Measurements from ENCODE around the gene LTF. TPM values are rescaled to one million over a fixed set of nuclear protein-coding genes. Genes with fewer than 3 reads are reported as not detected.
"Not testable (repeated sequence)": the region's sequence is repeated elsewhere in the genome, so short reads cannot be mapped to it uniquely, and the experiment has no call there.

Gene LTF
- total and polyA plus RNA-seq, 4 experiments from 2014 or later, result not detected

DNA sequence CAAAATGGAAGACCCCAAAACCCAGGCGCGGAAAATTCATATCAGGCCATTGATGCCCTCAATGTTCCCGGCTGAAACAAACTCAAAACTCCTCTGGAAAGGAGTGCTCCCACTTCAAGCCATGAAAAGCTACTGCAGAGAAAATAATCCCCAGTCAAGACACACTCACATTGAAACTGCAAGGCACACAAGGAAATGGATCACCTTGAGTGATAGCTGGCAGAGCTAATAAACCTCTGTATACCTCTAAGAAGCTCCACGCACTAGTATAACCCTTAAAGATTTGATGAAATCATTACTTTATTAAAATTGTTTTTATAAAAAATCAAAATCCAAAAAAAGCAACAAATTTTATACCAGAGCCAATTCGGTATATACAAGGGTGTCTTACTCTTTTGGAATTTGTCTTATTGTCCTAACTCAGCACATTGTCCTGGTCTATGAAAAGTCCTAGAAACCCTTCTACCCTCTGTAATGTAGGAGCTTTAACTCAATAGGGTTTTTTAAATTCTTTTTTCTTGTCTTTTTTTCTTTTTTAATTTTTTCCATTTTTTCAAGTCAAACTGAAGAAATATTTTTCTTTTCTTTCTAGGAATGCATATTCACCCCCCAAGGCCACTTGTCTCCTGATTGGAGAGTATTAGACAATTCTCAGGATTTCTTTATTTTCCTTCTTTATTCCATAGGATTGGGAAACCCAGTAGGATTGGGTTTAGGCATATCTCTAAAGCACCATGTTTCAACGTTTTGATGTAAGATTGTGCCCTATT is 66.3 kb downstream of the LTF start:
- Mint-ChIP-seq H3K4me3 (no peak overlapping the region), H3K27ac (no peak overlapping the region), H3K9me3 (no peaks in the 10 kb centered on the region), H3K27me3 (peaks cover 0 to 3% of the 10 kb centered on the region in 2 donors), H3K4me1 (peaks cover 0 to 3% (median 0%) of the 10 kb centered on the region in 4 donors), H3K36me3 (no peaks in the 10 kb centered on the region)
- H3K27me3 ChIP-seq (ENCODE audit: insufficient read depth, low read length), result no peaks in the 10 kb centered on the region
- H3K9me3 ChIP-seq (ENCODE audit: control insufficient read depth in 1 of 2, low read length in 2 of 2), result no peaks in the 10 kb centered on the region
- intact Hi-C loops (cut with micrococcal nuclease), result no loop called here
- H3K4me1 ChIP-seq (ENCODE audit: insufficient read depth, low read length), result no peaks in the 10 kb centered on the region
- H3K36me3 ChIP-seq (ENCODE audit: insufficient read depth, low read length), result no peaks in the 10 kb centered on the region
- ChIA-PET POLR2A (ENCODE audit: partially characterized antibody) (no interaction called here), CTCF (ENCODE audit: partially characterized antibody) (no interaction called here)
- no peak overlapping the region for H3K27ac ChIP-seq (ENCODE audit: low read depth, low read length)
- no peak overlapping the region for H3K4me3 ChIP-seq (ENCODE audit: low read length in 2 of 2)
- no peak for DNase-seq

DNA sequence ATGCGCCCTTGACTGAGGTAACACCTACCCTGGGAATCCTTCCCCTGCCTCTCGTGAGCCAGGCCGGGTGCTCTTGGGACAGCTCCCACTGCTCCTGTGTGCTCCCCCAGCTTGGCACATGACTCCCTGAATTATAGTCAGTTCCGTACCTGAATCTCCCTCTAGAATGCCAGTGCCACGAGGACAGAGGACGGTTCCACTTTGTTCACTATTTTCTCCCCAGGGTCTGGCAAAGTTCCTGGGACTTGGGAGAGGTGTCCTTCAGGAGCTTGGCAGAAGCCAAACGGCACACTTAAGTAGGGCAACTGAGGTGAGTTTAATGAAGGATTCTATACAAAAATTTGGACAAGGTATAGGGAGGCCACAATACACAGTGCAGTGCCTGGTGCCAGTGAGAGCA is 67.6 kb downstream of the LTF start:
- intact Hi-C loops (cut with micrococcal nuclease), result no loop called here
- Histone ChIP-seq H3K36me3 (ENCODE audit: insufficient read depth, low read length) (no peaks in the 10 kb centered on the region), H3K9me3 (ENCODE audit: control insufficient read depth in 1 of 2, low read length in 2 of 2) (no peaks in the 10 kb centered on the region), H3K4me3 (ENCODE audit: low read length in 2 of 2) (no peak overlapping the region), H3K4me1 (ENCODE audit: insufficient read depth, low read length) (no peaks in the 10 kb centered on the region), H3K27ac (ENCODE audit: low read depth, low read length) (no peak overlapping the region), H3K27me3 (ENCODE audit: insufficient read depth, low read length) (no peaks in the 10 kb centered on the region)
- Mint-ChIP-seq H3K36me3 (no peaks in the 10 kb centered on the region), H3K4me1 (peaks cover 0 to 3% (median 0%) of the 10 kb centered on the region in 4 donors), H3K27me3 (no peaks in the 10 kb centered on the region), H3K27ac (no peak overlapping the region), H3K4me3 (no peak overlapping the region), H3K9me3 (no peaks in the 10 kb centered on the region)
- CTCF ChIA-PET (ENCODE audit: partially characterized antibody), result no interaction called here
- POLR2A ChIA-PET (ENCODE audit: partially characterized antibody), result no interaction called here
- DNase-seq, result no peak

DNA sequence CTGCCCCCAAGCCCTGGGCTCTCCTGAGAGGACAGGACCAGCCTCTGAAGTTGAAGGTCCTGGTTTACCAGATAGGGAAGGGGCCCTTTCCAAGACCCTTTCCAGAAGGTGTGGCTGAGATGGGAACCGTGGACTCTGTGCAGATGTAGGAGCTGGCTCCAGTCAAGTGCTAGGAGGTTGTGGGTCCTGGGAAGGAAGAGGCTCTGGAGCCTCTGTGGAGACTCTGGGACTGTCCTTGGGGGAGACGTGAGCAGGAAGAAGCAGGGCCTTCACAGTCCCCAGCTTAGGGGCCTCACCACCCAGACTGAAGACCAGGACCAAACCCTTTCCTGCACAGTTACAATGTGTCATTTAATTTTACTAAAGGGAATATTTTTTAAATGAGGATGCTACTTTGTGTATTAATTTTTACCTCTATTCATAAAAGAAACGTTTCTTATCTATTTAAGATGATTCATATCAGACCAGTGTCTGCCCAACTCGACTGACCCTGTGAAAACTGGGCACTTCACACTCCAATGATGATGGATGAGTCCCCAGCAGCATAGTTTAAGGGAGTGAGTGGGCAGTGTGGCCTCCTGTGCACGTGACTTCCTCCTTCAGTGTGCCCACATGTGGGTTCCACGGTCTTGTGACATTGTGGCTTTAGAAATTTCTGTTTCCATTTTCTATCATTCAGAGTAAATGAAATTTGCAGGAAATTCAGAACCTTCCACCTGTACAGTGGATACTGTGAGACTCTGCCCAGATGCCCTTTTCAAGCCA is 68.8 kb downstream of the LTF start:
- no peak for DNase-seq
- Mint-ChIP-seq H3K27me3 (no peaks in the 10 kb centered on the region), H3K36me3 (no peaks in the 10 kb centered on the region), H3K9me3 (no peaks in the 10 kb centered on the region), H3K4me1 (peaks cover 0 to 3% (median 0%) of the 10 kb centered on the region in 4 donors), H3K4me3 (no peak overlapping the region), H3K27ac (peak overlapping the region in 1 of 7 donors; percentile 11)
- Histone ChIP-seq H3K4me3 (ENCODE audit: low read length in 2 of 2) (no peak overlapping the region), H3K4me1 (ENCODE audit: insufficient read depth, low read length) (no peaks in the 10 kb centered on the region), H3K9me3 (ENCODE audit: control insufficient read depth in 1 of 2, low read length in 2 of 2) (no peaks in the 10 kb centered on the region), H3K27me3 (ENCODE audit: insufficient read depth, low read length) (no peaks in the 10 kb centered on the region), H3K27ac (ENCODE audit: low read depth, low read length) (no peak overlapping the region), H3K36me3 (ENCODE audit: insufficient read depth, low read length) (no peaks in the 10 kb centered on the region)
- ChIA-PET CTCF (ENCODE audit: partially characterized antibody) (no interaction called here), POLR2A (ENCODE audit: partially characterized antibody) (no interaction called here)
- intact Hi-C loops (cut with micrococcal nuclease), result no loop called here

DNA sequence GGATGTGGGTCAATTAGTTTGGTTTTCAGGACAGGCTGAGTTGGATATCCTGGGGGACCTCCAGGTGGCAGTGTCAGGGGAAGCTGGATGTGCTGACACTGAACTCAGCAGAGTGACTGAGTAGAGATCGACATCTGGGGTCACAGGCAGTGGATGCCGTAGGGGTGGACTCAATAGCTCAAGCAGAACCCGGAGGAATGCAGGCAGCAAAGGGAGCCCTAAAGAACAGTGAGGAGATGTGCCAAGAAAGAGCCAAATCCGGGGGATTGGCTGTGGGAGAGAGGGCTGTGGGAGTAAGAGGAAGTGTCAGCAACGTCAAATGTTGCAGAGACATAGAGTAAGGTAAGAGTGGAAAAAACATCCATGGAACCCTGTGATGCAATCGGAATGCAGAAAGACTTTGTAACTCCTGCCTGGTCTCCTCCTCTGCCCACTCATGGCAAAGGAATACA is 69.5 kb downstream of the LTF start:
- CTCF ChIA-PET (ENCODE audit: partially characterized antibody), result interaction anchor here (0.6 kb wide), 1 partner anchor 88 kb away, joined by 3 read pairs; no protein-coding TSS in a partner anchor
- H3K27ac Mint-ChIP-seq, result peak overlapping the region in 1 of 7 donors; percentile 6
- H3K27ac ChIP-seq (ENCODE audit: low read depth, low read length), result no peak overlapping the region

DNA sequence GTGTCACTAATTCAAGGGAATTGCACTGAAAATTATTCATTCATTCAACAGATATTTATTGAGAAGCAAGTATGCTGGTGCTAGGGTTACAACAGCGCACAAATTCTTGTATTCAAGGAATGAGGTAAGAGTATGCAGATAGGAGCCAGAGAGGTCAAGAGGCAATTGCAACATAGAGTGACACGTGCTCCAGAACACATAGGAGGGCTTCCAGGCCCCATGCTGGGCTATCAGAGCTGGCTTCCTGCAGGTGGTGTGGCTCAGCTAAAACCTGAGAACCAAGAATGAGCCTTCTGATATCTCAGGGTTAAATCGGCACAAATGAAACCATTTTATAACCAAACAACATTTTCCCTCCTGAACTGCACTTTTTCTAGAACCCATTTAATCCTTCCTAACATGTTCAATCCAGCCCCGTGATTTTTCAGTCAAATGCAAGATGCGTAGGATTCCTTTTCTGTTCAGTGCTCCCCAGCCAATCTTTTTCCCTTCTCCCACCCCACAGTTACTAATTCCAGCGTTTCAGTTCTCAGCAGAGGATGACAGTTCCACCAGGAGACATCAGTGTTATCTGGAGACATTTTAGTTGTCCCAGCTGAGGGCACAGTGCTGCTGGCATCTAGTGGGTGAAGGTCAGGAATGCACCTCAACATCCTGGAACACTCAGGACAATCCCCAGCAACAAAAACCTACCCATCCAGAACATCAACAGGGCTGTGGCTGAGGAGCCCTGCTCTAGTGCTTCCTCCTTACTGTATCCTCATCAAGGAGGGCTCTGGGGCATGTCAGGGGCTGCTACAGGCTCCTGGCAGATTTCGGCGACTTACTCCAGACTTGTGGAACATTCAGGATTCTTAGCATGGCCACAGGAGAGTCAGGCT is 70.9 kb downstream of the LTF start:
- Histone ChIP-seq H3K9me3 (ENCODE audit: control insufficient read depth in 1 of 2, low read length in 2 of 2) (no peaks in the 10 kb centered on the region), H3K27me3 (ENCODE audit: insufficient read depth, low read length) (no peaks in the 10 kb centered on the region), H3K36me3 (ENCODE audit: insufficient read depth, low read length) (no peaks in the 10 kb centered on the region), H3K27ac (ENCODE audit: low read depth, low read length) (no peak overlapping the region), H3K4me1 (ENCODE audit: insufficient read depth, low read length) (no peaks in the 10 kb centered on the region), H3K4me3 (ENCODE audit: low read length in 2 of 2) (no peak overlapping the region)
- ChIA-PET POLR2A (ENCODE audit: partially characterized antibody) (no interaction called here), CTCF (ENCODE audit: partially characterized antibody) (no interaction called here)
- no peak for DNase-seq
- intact Hi-C loops (cut with micrococcal nuclease), result no loop called here
- peak overlapping the region in 1 of 7 donors; percentile 52 for H3K27ac Mint-ChIP-seq
- no peak overlapping the region for H3K4me3 Mint-ChIP-seq
- H3K36me3 Mint-ChIP-seq, result no peaks in the 10 kb centered on the region
- no peaks in the 10 kb centered on the region for H3K27me3 Mint-ChIP-seq
- H3K4me1 Mint-ChIP-seq, result peaks cover 0 to 3% (median 0%) of the 10 kb centered on the region in 4 donors
- H3K9me3 Mint-ChIP-seq, result no peaks in the 10 kb centered on the region

More for the DNA sequence above, 69.5 kb downstream of the LTF start:
- H3K9me3 ChIP-seq (ENCODE audit: control insufficient read depth in 1 of 2, low read length in 2 of 2), result no peaks in the 10 kb centered on the region
- no peaks in the 10 kb centered on the region for H3K27me3 ChIP-seq (ENCODE audit: insufficient read depth, low read length)
- no peaks in the 10 kb centered on the region for H3K9me3 Mint-ChIP-seq
- POLR2A ChIA-PET (ENCODE audit: partially characterized antibody), result no interaction called here
- no peaks in the 10 kb centered on the region for H3K36me3 ChIP-seq (ENCODE audit: insufficient read depth, low read length)
- H3K36me3 Mint-ChIP-seq, result no peaks in the 10 kb centered on the region
- H3K4me3 ChIP-seq (ENCODE audit: low read length in 2 of 2), result no peak overlapping the region
- peaks cover 0 to 3% (median 0%) of the 10 kb centered on the region in 4 donors for H3K4me1 Mint-ChIP-seq
- H3K4me3 Mint-ChIP-seq, result no peak overlapping the region
- no peaks in the 10 kb centered on the region for H3K4me1 ChIP-seq (ENCODE audit: insufficient read depth, low read length)
- intact Hi-C loops (cut with micrococcal nuclease), result no loop called here
- no peaks in the 10 kb centered on the region for H3K27me3 Mint-ChIP-seq
- DNase-seq, result no peak

DNA sequence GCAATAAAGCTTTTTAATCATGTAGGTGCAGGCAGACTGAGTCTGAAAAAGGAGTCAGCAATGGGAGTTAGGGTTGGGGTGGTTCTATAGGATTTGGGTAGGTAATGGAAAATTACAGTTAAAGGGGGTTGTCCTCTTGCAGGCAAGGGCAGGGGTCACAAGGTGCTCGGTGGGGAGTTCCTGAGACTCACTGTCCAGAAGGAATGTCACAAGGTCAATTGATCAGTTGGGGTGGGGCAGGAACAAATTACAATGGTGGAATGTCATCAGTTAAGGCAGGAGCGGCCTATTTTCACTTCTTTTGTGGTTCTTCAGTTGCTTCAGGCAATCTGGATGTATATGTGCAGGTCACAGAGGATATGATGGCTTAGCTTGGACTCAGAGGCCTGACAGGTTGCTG is 71.7 kb downstream of the LTF start:
- Histone ChIP-seq H3K36me3 (ENCODE audit: insufficient read depth, low read length) (no peaks in the 10 kb centered on the region), H3K4me1 (ENCODE audit: insufficient read depth, low read length) (no peaks in the 10 kb centered on the region), H3K27ac (ENCODE audit: low read depth, low read length) (no peak overlapping the region), H3K4me3 (ENCODE audit: low read length in 2 of 2) (no peak overlapping the region), H3K9me3 (ENCODE audit: control insufficient read depth in 1 of 2, low read length in 2 of 2) (no peaks in the 10 kb centered on the region), H3K27me3 (ENCODE audit: insufficient read depth, low read length) (no peaks in the 10 kb centered on the region)
- ChIA-PET POLR2A (ENCODE audit: partially characterized antibody) (no interaction called here), CTCF (ENCODE audit: partially characterized antibody) (no interaction called here)
- H3K9me3 Mint-ChIP-seq, result no peaks in the 10 kb centered on the region
- no peak overlapping the region for H3K4me3 Mint-ChIP-seq
- H3K36me3 Mint-ChIP-seq, result no peaks in the 10 kb centered on the region
- no peaks in the 10 kb centered on the region for H3K27me3 Mint-ChIP-seq
- peaks cover 0 to 3% (median 0%) of the 10 kb centered on the region in 4 donors for H3K4me1 Mint-ChIP-seq
- peak overlapping the region in 1 of 7 donors; percentile 19 for H3K27ac Mint-ChIP-seq
- DNase-seq, result no peak
- intact Hi-C loops (cut with micrococcal nuclease), result no loop called here

DNA sequence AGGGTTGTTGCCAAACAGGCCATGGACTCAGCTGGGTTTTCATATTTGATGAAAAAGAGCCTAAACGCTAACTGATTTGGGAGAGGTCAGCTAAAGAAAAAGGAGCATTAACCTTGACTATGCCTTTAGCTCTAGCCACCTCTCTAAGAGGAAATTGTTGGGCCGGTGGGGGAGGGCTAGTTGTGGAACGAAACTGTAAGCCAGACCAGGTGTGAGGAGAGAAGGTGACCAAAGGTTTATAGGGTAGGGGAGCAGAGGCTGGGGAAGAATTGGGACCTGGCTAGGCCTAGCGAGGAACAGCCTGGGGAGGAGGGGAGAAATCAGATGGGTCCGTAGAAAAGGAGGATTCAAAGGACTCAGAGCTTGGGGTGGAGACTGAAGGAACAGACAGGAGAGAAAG is 73.2 kb downstream of the LTF start:
- intact Hi-C loops (cut with micrococcal nuclease); H3K4me1 Mint-ChIP-seq; H3K27me3 Mint-ChIP-seq; H3K4me1 ChIP-seq (ENCODE audit: insufficient read depth, low read length); H3K4me3 Mint-ChIP-seq; H3K9me3 ChIP-seq (ENCODE audit: control insufficient read depth in 1 of 2, low read length in 2 of 2); H3K4me3 ChIP-seq (ENCODE audit: low read length in 2 of 2); H3K9me3 Mint-ChIP-seq; H3K36me3 ChIP-seq (ENCODE audit: insufficient read depth, low read length); H3K27ac ChIP-seq (ENCODE audit: low read depth, low read length); POLR2A ChIA-PET (ENCODE audit: partially characterized antibody); CTCF ChIA-PET (ENCODE audit: partially characterized antibody); H3K27ac Mint-ChIP-seq; H3K27me3 ChIP-seq (ENCODE audit: insufficient read depth, low read length); DNase-seq; H3K36me3 Mint-ChIP-seq: not testable (repeated sequence)

Data from CD4-positive, alpha-beta memory T cell (primary cell).